WTC11 (cell line): ENCODE measurements around the gene AFF3. TPM values are rescaled to one million over a fixed set of nuclear protein-coding genes. Genes with fewer than 3 reads are reported as not detected.

Experiments
- ATAC-seq: fragments of 200-7000 bp; cut with Tn5 transposase; 2 replicates; pipeline ENCODE4 v1.10.0; 2021; ENCODE audit warnings: mild to moderate bottlenecking, moderate library complexity
- CTCF ChIA-PET: fragments of 300-600 bp; sonication (Branson Sonifier 250); formaldehyde crosslinking; loops from one replicate; lab custom pipeline; 2021; ENCODE audit warnings: antibody characterized with exemption; lab: Charles Lee
- POLR2A ChIA-PET: fragments of 350-600 bp; sonication (Branson Sonifier 250); formaldehyde crosslinking; loops from one replicate; lab custom pipeline; 2021; ENCODE audit warnings: antibody characterized with exemption; lab: Charles Lee
- DNase-seq: peaks from one replicate; pipeline ENCODE4 v3.0.0; 2021; ENCODE audit warnings: low spot score
- H3K27ac Mint-ChIP-seq: 2 replicates; pipeline ENCODE4 v1.8.0; 2021; ENCODE audit warnings: mixed read lengths
- H3K27me3 Mint-ChIP-seq: 2 replicates; pipeline ENCODE4 v1.8.0; 2021; ENCODE audit warnings: low read depth, mild to moderate bottlenecking, moderate library complexity, mixed read lengths
- H3K36me3 Mint-ChIP-seq: 2 replicates; pipeline ENCODE4 v1.8.0; 2021; ENCODE audit warnings: mixed read lengths
- H3K4me1 Mint-ChIP-seq: 2 replicates; pipeline ENCODE4 v1.8.0; 2022; ENCODE audit warnings: mixed read lengths
- H3K4me3 Mint-ChIP-seq: 2 replicates; pipeline ENCODE4 v1.8.0; 2021; ENCODE audit warnings: mild to moderate bottlenecking, moderate library complexity, mixed read lengths
- H3K9me3 Mint-ChIP-seq: 2 replicates; pipeline ENCODE4 v1.8.0; 2021; ENCODE audit warnings: mixed read lengths
- AR ChIP-seq: fragments of 250-450 bp; sonication (Bioruptor Pico); IDR thresholded peaks from 2 replicates; pipeline ENCODE4 v1.9.0; 2021; ENCODE audit warnings: mild to moderate bottlenecking
- CDX4 ChIP-seq: fragments of 250-450 bp; sonication (Bioruptor Pico); IDR thresholded peaks from 2 replicates; pipeline ENCODE4 v1.9.0; 2021; ENCODE audit warnings: moderate library complexity, mild to moderate bottlenecking, inconsistent platforms, borderline replicate concordance
- GABPB1 ChIP-seq: sonication (generic); formaldehyde crosslinking; IDR thresholded peaks from 2 replicates; pipeline ENCODE4 v1.8.1; 2023; ENCODE audit warnings: mild to moderate bottlenecking, missing genetic modification reagents
- KAT7 ChIP-seq: sonication (generic); formaldehyde crosslinking; IDR thresholded peaks from 2 replicates; pipeline ENCODE4 v1.8.1; 2023; ENCODE audit warnings: missing genetic modification reagents, mild to moderate bottlenecking, borderline replicate concordance
- NFE2L1 ChIP-seq: sonication (generic); formaldehyde crosslinking; IDR thresholded peaks from 2 replicates; pipeline ENCODE4 v1.8.1; 2023; ENCODE audit warnings: missing genetic modification reagents
- PRRX2 ChIP-seq: fragments of 250-450 bp; sonication (Bioruptor Pico); IDR thresholded peaks from 2 replicates; pipeline ENCODE4 v1.8.0; 2021; ENCODE audit warnings: mild to moderate bottlenecking
- RELA ChIP-seq: sonication (generic); formaldehyde crosslinking; IDR thresholded peaks from 2 replicates; pipeline ENCODE4 v1.8.1; 2022; ENCODE audit warnings: missing genetic modification reagents, mild to moderate bottlenecking, borderline replicate concordance
- TP53 ChIP-seq: sonication (generic); formaldehyde crosslinking; IDR thresholded peaks from 2 replicates; pipeline ENCODE4 v1.8.1; 2023; ENCODE audit warnings: mild to moderate bottlenecking, missing genetic modification reagents
- ZNF121 ChIP-seq: sonication (generic); formaldehyde crosslinking; IDR thresholded peaks from 2 replicates; pipeline ENCODE4 v1.8.0; 2023; ENCODE audit warnings: missing genetic modification reagents
- ZNF232 ChIP-seq: sonication (generic); formaldehyde crosslinking; IDR thresholded peaks from 2 replicates; pipeline ENCODE4 v1.8.0; 2022; ENCODE audit warnings: mild to moderate bottlenecking, missing genetic modification reagents
- ZNF281 ChIP-seq: sonication (generic); formaldehyde crosslinking; IDR thresholded peaks from 2 replicates; pipeline ENCODE4 v1.8.0; 2023; ENCODE audit warnings: mild to moderate bottlenecking, missing genetic modification reagents
- ZNF396 ChIP-seq: fragments of 250-450 bp; sonication (Bioruptor Pico); IDR thresholded peaks from 2 replicates; pipeline ENCODE4 v1.8.0; 2021; ENCODE audit warnings: mild to moderate bottlenecking, moderate library complexity, borderline replicate concordance
- ZNF425 ChIP-seq: fragments of 250-450 bp; sonication (Bioruptor Pico); conservative IDR thresholded peaks from 2 replicates; pipeline ENCODE4 v1.9.0; 2021; ENCODE audit warnings: mild to moderate bottlenecking
- total RNA-seq: library from RNA; stranded (reverse); gene quantifications from 3 replicates; pipeline ENCODE4 v1.2.3, GENCODE V29; 2021
- TF ChIP-seq, protein P1 (sequence below): sonication (generic); formaldehyde crosslinking; IDR thresholded peaks from 2 replicates; pipeline ENCODE4 v1.8.0; 2022; ENCODE audit warnings: missing genetic modification reagents
- TF ChIP-seq, protein P2 (sequence below): sonication (generic); formaldehyde crosslinking; IDR thresholded peaks from 2 replicates; pipeline ENCODE4 v1.8.1; 2022; ENCODE audit warnings: mild to moderate bottlenecking, moderate library complexity, missing genetic modification reagents
- TF ChIP-seq, protein P3 (sequence below): sonication (generic); formaldehyde crosslinking; conservative IDR thresholded peaks from 2 replicates; pipeline ENCODE4 v1.8.1; 2023; ENCODE audit warnings: mild to moderate bottlenecking, low read depth, missing genetic modification reagents, moderate library complexity

Gene AFF3
- total RNA-seq, 1 experiment from 2014 or later: 1.2 TPM

DNA sequence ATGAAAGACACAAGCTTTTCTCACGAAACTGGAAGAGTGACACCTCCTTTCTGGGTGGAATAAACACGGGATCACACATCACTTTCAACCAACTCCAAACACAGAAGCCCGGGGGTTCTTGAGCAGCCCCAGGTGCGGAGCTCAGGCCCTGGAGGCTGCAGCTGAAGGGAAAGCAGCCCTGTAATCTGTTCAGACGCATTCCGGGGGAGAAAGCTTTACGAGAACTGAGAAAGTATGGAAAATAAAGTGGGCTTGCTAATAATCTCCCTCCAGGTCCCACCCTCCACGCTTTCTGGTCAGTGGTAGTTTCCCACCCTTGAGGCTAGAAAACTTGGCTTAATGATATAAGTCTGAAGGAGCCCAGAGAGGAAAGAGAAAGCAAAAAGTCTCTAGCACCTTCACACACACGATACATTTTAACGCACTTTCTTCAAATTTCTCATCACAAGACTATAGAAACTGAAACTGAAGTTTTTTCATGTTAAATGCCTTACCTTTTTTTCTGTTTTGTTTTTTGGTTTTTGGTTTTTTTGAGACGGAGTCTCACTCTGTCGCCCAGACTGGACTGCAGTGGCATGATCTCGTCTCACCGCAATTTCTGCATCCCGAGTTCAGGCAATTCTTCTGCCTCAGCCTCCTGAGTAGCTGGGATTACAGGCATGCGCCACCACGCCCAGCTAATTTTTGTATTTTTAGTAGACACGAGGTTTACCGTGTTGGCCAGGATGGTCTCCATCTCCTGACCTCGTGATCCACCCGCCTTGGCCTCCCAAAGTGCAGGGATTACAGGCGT is 141.3 kb downstream of the AFF3 start (continued):
- TF ChIP-seq, protein P1, sequence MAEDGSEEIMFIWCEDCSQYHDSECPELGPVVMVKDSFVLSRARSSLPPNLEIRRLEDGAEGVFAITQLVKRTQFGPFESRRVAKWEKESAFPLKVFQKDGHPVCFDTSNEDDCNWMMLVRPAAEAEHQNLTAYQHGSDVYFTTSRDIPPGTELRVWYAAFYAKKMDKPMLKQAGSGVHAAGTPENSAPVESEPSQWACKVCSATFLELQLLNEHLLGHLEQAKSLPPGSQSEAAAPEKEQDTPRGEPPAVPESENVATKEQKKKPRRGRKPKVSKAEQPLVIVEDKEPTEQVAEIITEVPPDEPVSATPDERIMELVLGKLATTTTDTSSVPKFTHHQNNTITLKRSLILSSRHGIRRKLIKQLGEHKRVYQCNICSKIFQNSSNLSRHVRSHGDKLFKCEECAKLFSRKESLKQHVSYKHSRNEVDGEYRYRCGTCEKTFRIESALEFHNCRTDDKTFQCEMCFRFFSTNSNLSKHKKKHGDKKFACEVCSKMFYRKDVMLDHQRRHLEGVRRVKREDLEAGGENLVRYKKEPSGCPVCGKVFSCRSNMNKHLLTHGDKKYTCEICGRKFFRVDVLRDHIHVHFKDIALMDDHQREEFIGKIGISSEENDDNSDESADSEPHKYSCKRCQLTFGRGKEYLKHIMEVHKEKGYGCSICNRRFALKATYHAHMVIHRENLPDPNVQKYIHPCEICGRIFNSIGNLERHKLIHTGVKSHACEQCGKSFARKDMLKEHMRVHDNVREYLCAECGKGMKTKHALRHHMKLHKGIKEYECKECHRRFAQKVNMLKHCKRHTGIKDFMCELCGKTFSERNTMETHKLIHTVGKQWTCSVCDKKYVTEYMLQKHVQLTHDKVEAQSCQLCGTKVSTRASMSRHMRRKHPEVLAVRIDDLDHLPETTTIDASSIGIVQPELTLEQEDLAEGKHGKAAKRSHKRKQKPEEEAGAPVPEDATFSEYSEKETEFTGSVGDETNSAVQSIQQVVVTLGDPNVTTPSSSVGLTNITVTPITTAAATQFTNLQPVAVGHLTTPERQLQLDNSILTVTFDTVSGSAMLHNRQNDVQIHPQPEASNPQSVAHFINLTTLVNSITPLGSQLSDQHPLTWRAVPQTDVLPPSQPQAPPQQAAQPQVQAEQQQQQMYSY: no peak
- TF ChIP-seq CDX4 (CRISPR knock-in tag) (no peak), PRRX2 (CRISPR knock-in tag) (no peak)

DNA sequence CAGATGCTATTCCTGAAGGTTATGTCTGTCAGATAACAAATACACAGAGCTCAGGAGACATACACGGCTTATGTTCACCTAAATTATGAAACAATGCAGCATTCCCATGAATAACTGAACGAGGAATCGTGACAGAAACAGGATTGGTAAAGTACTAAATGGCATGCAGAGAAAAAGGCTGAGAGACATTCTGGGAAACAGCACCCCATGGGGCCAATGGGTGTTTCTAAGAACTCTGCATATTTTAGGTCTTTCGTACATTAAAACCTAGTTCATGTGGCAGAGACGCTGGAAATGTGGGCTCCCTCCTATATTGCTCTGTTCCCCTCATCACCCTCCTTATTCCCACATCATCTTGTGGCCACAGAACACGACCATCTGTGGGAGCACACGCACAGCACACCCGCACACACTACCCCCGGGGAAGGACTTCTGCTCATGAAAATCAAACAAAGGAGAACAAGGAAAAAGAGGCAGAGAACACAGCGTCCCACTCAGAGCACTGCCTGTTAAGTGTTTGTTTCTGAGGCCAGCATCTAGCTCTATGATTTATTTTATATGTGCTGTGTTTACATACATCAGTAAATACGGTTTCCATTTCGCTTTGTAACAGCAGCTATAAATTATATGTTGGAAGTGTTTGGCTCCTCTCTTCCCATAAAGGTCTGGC is 143.6 kb downstream of the AFF3 start:
- H3K4me3 Mint-ChIP-seq: no peak overlapping the region
- TF ChIP-seq ZNF396 (CRISPR knock-in tag): no peak
- no peak for TF ChIP-seq RELA (CRISPR knock-in tag)
- TF ChIP-seq, protein P2, sequence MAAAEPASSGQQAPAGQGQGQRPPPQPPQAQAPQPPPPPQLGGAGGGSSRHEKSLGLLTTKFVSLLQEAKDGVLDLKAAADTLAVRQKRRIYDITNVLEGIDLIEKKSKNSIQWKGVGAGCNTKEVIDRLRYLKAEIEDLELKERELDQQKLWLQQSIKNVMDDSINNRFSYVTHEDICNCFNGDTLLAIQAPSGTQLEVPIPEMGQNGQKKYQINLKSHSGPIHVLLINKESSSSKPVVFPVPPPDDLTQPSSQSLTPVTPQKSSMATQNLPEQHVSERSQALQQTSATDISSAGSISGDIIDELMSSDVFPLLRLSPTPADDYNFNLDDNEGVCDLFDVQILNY (CRISPR knock-in tag): no peak
- no peak for TF ChIP-seq ZNF281 (CRISPR knock-in tag)
- TF ChIP-seq ZNF232 (CRISPR knock-in tag): no peak
- TF ChIP-seq KAT7 (CRISPR knock-in tag): no peak
- TF ChIP-seq ZNF121 (CRISPR knock-in tag): no peak
- TF ChIP-seq GABPB1: no peak
- TF ChIP-seq ZNF425 (CRISPR knock-in tag): no peak
- TF ChIP-seq TP53 (CRISPR knock-in tag): no peak
- no peak for TF ChIP-seq AR (CRISPR knock-in tag)
- no peak for TF ChIP-seq NFE2L1 (CRISPR knock-in tag)
- TF ChIP-seq, protein P3, sequence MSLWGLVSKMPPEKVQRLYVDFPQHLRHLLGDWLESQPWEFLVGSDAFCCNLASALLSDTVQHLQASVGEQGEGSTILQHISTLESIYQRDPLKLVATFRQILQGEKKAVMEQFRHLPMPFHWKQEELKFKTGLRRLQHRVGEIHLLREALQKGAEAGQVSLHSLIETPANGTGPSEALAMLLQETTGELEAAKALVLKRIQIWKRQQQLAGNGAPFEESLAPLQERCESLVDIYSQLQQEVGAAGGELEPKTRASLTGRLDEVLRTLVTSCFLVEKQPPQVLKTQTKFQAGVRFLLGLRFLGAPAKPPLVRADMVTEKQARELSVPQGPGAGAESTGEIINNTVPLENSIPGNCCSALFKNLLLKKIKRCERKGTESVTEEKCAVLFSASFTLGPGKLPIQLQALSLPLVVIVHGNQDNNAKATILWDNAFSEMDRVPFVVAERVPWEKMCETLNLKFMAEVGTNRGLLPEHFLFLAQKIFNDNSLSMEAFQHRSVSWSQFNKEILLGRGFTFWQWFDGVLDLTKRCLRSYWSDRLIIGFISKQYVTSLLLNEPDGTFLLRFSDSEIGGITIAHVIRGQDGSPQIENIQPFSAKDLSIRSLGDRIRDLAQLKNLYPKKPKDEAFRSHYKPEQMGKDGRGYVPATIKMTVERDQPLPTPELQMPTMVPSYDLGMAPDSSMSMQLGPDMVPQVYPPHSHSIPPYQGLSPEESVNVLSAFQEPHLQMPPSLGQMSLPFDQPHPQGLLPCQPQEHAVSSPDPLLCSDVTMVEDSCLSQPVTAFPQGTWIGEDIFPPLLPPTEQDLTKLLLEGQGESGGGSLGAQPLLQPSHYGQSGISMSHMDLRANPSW: no peak

More for the DNA sequence above, 143.6 kb downstream of the AFF3 start:
- H3K27ac Mint-ChIP-seq: no peak overlapping the region
- H3K9me3 Mint-ChIP-seq: no peaks in the 10 kb centered on the region
- no peak for DNase-seq
- ATAC-seq: no peak
- no peaks in the 10 kb centered on the region for H3K36me3 Mint-ChIP-seq
- POLR2A ChIA-PET: no interaction called here
- H3K4me1 Mint-ChIP-seq: no peaks in the 10 kb centered on the region
- CTCF ChIA-PET: no interaction called here
- H3K27me3 Mint-ChIP-seq: no peaks in the 10 kb centered on the region; the same call in 1 of the 2 replicates
